CD4-positive, alpha-beta T cell (primary cell): ENCODE data around the gene CDKAL1. TPM values are rescaled to one million over a fixed set of nuclear protein-coding genes. Genes with fewer than 3 reads are reported as not detected.

ENCODE experiments used
- ATAC-seq: fragments of 200-7000 bp; cut with Tn5 transposase; one replicate; pipeline ENCODE4 v1.10.0; 2022; ENCODE audit warnings: mild to moderate bottlenecking; ENCODE audit not compliant: poor library complexity
- CTCF ChIA-PET: fragments of 350-600 bp; sonication (Branson Sonifier 250); formaldehyde crosslinking; loops from one replicate; lab custom pipeline; 2021; ENCODE audit warnings: antibody characterized with exemption, inconsistent platforms; lab: Charles Lee
- POLR2A ChIA-PET: fragments of 350-600 bp; sonication (Branson Sonifier 250); formaldehyde crosslinking; loops from one replicate; lab custom pipeline; 2021; ENCODE audit warnings: antibody characterized with exemption, inconsistent platforms; lab: Charles Lee
- DNase-seq, 14 experiments: peaks; one replicate each; pipeline ENCODE4 v3.0.0-alpha.2; 2013 to 2020; ENCODE audit warnings: mixed read lengths in 2 of 14
- H3K27ac ChIP-seq, 2 donors: one replicate each; pipeline versions ENCODE4 v1.5.1 to v1.7.0; 2013; ENCODE audit warnings: low read length in 2 of 2, low read depth in 1 of 2, mild to moderate bottlenecking in 1 of 2
- H3K27me3 ChIP-seq, 2 experiments: 1 replicate in 1 of 2; 2 replicates in 1 of 2; pipeline versions ENCODE4 v1.6.1 to v1.7.0; 2013; ENCODE audit warnings: low read length in 2 of 2, control low read depth in 1 of 2, mild to moderate bottlenecking in 1 of 2, moderate library complexity in 1 of 2; ENCODE audit not compliant: insufficient read depth in 2 of 2, control insufficient read depth in 1 of 2
- H3K36me3 ChIP-seq: one replicate; pipeline ENCODE4 v1.6.1; 2013; ENCODE audit warnings: low read length, control low read depth; ENCODE audit not compliant: insufficient read depth
- H3K4me1 ChIP-seq: one replicate; pipeline ENCODE4 v1.6.1; 2013; ENCODE audit warnings: low read length, control low read depth; ENCODE audit not compliant: insufficient read depth
- H3K4me3 ChIP-seq: one replicate; pipeline ENCODE4 v1.5.1; 2013; ENCODE audit warnings: mild to moderate bottlenecking, low read length, moderate library complexity
- H3K9me3 ChIP-seq, 2 experiments: 1 replicate in 1 of 2; 2 replicates in 1 of 2; pipeline versions ENCODE4 v1.6.1 to v1.7.0; 2013; ENCODE audit warnings: low read length in 2 of 2, mild to moderate bottlenecking in 2 of 2, control low read depth in 1 of 2, moderate library complexity in 1 of 2; ENCODE audit not compliant: control insufficient read depth in 1 of 2, insufficient read depth in 1 of 2
- H3K27ac Mint-ChIP-seq: one replicate; pipeline ENCODE4 v1.8.0; 2020; ENCODE audit warnings: mixed read lengths
- H3K27me3 Mint-ChIP-seq: one replicate; pipeline ENCODE4 v1.8.0; 2021; ENCODE audit warnings: mixed read lengths
- H3K36me3 Mint-ChIP-seq: one replicate; pipeline ENCODE4 v1.8.0; 2021; ENCODE audit warnings: low read depth, mixed read lengths
- H3K4me1 Mint-ChIP-seq: one replicate; pipeline ENCODE4 v1.8.0; 2021; ENCODE audit warnings: low read depth, mixed read lengths
- H3K4me3 Mint-ChIP-seq: one replicate; pipeline ENCODE4 v1.8.0; 2020; ENCODE audit warnings: mild to moderate bottlenecking, mixed read lengths
- H3K9me3 Mint-ChIP-seq: one replicate; pipeline ENCODE4 v1.8.0; 2020; ENCODE audit warnings: mixed read lengths
- CTCF ChIP-seq: fragments of 200-600 bp; IDR thresholded peaks from one replicate; pipeline ENCODE4 v1.8.0; 2022; ENCODE audit warnings: antibody characterized with exemption, mild to moderate bottlenecking
- intact Hi-C, 2 experiments: fragments of 100-400 bp; cut with DNase I in 1 of 2; cut with micrococcal nuclease in 1 of 2; formaldehyde crosslinking; loops; one replicate each; pipeline versions ENCODE4 v1.15.1 to v1.9.0; 2023 to 2025; cut with DNase I, micrococcal nuclease
- total RNA-seq, 174 experiments: library from RNA in 2 of 174; stranded (reverse) in 2 of 174; gene quantifications; one replicate each; pipeline ENCODE4 v1.2.3 and lab custom pipeline; 2021 to 2026

The CDKAL1 gene
- total RNA-seq, 2 experiments from 2014 or later: 21.3 to 23.9 TPM

GRCh38 chr6:20665290-20665689 lies 131.0 kb downstream of the CDKAL1 start:
- POLR2A ChIA-PET: no interaction called here
- Histone ChIP-seq H3K4me3 (no peak overlapping the region), H3K9me3 (no peaks in the 10 kb centered on the region), H3K27me3 (no peaks in the 10 kb centered on the region), H3K36me3 (no peaks in the 10 kb centered on the region), H3K27ac (no peak overlapping the region), H3K4me1 (no peaks in the 10 kb centered on the region)
- intact Hi-C loops: no loop called here
- H3K27ac Mint-ChIP-seq: no peak overlapping the region
- DNase-seq (no peak), ATAC-seq (no peak)
- H3K4me3 Mint-ChIP-seq: no peak overlapping the region
- CTCF ChIA-PET: no interaction called here
- no peaks in the 10 kb centered on the region for H3K36me3 Mint-ChIP-seq
- H3K9me3 Mint-ChIP-seq: no peaks in the 10 kb centered on the region
- no peaks in the 10 kb centered on the region for H3K27me3 Mint-ChIP-seq
- peaks cover 16% of the 10 kb centered on the region for H3K4me1 Mint-ChIP-seq
- TF ChIP-seq CTCF: no peak

GRCh38 chr6:20669571-20670314 lies 135.5 kb downstream of the CDKAL1 start:
- intact Hi-C loops: no loop called here
- H3K9me3 Mint-ChIP-seq: no peaks in the 10 kb centered on the region
- POLR2A ChIA-PET: no interaction called here
- H3K36me3 ChIP-seq: no peaks in the 10 kb centered on the region
- no peak for DNase-seq
- no peak overlapping the region for H3K4me3 ChIP-seq
- ATAC-seq: no peak
- no peaks in the 10 kb centered on the region for H3K27me3 Mint-ChIP-seq
- no peaks in the 10 kb centered on the region for H3K27me3 ChIP-seq
- H3K4me3 Mint-ChIP-seq: no peak overlapping the region
- no peak for TF ChIP-seq CTCF
- H3K4me1 Mint-ChIP-seq: peaks cover 22% of the 10 kb centered on the region
- H3K27ac ChIP-seq: no peak overlapping the region
- no peak overlapping the region for H3K27ac Mint-ChIP-seq
- H3K4me1 ChIP-seq: no peaks in the 10 kb centered on the region
- H3K9me3 ChIP-seq: no peaks in the 10 kb centered on the region
- CTCF ChIA-PET: no interaction called here
- H3K36me3 Mint-ChIP-seq: peaks cover 9% of the 10 kb centered on the region

GRCh38 chr6:20670750-20671149 lies 136.5 kb downstream of the CDKAL1 start:
- ChIA-PET POLR2A (no interaction called here), CTCF (no interaction called here)
- peaks cover 9% of the 10 kb centered on the region for H3K36me3 Mint-ChIP-seq
- H3K27ac ChIP-seq: no peak overlapping the region
- no peaks in the 10 kb centered on the region for H3K36me3 ChIP-seq
- H3K27me3 Mint-ChIP-seq: no peaks in the 10 kb centered on the region
- H3K4me3 Mint-ChIP-seq: no peak overlapping the region
- no peaks in the 10 kb centered on the region for H3K9me3 ChIP-seq
- peaks cover 22% of the 10 kb centered on the region for H3K4me1 Mint-ChIP-seq
- H3K4me3 ChIP-seq: no peak overlapping the region
- H3K27ac Mint-ChIP-seq: no peak overlapping the region
- no peaks in the 10 kb centered on the region for H3K27me3 ChIP-seq
- no peaks in the 10 kb centered on the region for H3K4me1 ChIP-seq
- ATAC-seq (no peak), DNase-seq (no peak)
- no peak for TF ChIP-seq CTCF
- H3K9me3 Mint-ChIP-seq: no peaks in the 10 kb centered on the region
- intact Hi-C loops: no loop called here
